ENCODE data around the gene FIGLA.
"Not testable (repeated sequence)": the region's sequence is repeated elsewhere in the genome, so short reads cannot be mapped to it uniquely, and the experiment has no call there.

The FIGLA gene

DNA sequence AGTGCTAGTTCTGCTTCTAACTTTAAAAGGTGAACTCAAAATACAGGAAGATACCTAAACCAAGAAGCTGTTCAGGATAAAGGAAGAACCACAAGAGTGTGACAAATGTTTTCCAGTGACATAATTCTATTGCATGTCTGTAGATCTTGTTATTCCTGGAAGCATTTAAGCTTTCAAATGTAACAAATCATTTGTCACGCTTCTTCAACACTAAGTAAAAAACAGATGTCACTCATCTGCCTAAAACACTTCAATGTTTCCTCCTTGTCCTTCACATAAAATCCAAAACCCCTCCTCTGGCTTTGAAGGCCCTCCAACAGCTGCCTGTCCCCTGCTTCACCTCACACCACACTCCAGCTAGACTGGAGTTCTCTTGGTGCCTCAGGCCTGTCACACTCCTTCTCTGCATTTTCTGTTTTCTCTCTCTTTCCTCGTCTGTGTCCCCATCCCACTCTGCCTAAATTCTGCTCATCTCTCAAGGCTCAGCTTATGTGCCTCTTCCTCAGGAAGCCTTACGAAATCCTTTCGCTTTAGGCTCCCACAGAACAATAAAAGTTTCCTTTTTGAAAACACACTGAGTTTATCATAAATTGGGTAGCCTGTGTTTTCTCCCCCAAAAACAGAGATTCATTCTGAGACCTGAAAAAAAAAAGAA lies 36.4 kb upstream of the FIGLA start:
- no peak for DNase-seq (ENCODE audit: insufficient read length, low spot score)
- FAIRE-seq, result no peak
- TF ChIP-seq POLR2A (IDR thresholded peaks at IDR 0.05; ENCODE audit: low read depth, low read length), result no peak

DNA sequence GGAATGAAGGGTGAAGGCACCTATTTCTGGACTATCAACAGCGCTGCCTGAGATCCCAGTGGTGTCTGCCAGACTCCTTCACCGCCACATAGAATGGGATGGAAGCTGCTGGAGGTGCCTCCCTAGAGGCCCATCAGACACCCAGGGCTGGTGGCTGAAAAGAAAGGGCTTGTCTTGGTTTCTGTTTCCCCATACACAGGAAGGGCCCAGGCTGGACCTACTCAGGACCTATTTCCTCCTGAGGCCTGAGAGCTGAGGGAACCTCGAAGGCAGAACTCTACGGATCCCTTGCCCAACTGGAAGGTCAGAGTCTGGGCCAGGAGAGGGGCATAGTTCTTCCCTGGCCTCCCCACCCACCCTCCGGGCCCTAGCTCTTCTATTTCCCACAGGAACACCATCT lies 32.8 kb upstream of the FIGLA start:
- no peak for FAIRE-seq
- no peak for TF ChIP-seq POLR2A (IDR thresholded peaks at IDR 0.05; ENCODE audit: low read depth, low read length)

DNA sequence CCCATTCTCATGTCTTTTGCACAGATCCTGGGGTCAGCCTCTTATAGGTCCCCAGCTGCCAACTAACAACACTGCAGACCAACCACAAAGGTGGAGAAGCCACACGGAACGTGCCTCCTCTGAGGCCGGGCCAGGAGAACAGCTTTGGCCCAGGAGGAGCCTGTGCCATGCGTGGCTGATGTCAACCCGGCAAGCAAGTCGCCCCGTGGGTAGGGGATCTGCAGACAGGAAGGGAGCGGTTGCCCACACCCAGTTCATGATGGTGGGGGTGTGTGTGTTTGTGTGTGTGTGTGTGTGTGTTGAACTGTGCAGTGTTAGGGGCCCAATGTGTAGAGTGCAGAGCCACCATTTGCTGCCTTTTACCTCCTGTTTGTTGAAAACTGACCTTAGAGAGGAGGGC lies 32.4 kb upstream of the FIGLA start:
- TF ChIP-seq POLR2A (IDR thresholded peaks at IDR 0.05; ENCODE audit: low read depth, low read length), result no peak
- no peak for DNase-seq (ENCODE audit: insufficient read length, low spot score)
- no peak for FAIRE-seq

More for the DNA sequence above, 32.8 kb upstream of the FIGLA start:
- DNase-seq (ENCODE audit: insufficient read length, low spot score), result no peak

DNA sequence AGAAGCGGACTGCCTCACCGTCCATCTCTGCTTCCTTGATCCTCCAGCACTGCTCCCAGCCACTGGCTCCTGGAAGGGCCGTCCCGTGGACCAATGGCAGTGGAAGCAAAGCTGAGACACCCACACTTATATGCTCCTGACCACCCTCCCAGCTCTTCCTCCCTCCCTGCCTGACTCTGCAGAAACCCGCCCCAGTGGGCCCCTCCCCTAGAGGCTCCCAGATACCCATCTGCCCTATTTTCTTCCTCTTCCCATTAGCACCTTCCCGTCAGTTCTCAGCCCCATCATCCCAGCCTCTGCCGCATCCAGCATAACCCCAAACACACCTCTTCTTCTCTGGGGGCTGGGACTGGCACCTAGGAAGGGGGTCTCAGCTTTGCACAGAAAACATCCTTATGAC lies 30.1 kb upstream of the FIGLA start, which contains the start of gene CLEC4F:
Gene CLEC4F, minus strand, starts transcription at position 101 of the 400 bp plus-strand sequence. Its CDS starts 76 bp downstream, at position 25.
- DNase-seq (ENCODE audit: insufficient read length, low spot score) (no peak), FAIRE-seq (no peak)
- TF ChIP-seq POLR2A (IDR thresholded peaks at IDR 0.05; ENCODE audit: low read depth, low read length), result no peak

DNA sequence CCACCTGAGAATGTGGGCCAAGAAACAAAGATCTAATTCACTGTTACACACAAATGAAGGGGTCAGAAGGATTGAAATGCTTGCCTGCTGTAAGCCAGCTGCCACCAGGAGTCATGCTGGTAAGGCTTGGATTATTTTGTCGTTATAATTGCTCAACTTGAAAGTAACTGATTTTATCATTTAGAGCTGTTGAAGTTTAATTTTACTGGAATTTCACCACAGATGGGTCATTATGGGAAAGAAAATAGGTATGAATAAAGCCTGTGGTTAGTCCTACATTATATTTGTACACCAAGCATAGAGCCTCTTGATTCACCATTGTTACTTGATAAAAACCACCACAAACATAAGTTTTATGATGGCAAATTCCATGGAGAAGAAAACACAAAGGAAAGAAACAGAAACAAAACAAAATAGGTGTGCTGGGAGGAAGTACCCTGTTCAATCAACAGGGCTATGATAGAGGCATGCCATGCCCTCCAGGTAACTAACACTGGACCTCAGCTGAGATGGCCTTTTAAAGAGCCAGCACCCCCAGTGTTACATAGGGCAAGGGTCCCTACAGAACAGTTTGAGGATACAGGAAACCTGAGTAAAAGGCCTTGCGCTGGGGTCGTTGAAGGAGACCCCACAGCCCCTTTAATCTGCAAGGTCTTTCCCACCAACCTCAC lies 27.0 kb upstream of the FIGLA start:
- no peak for FAIRE-seq
- no peak for DNase-seq (ENCODE audit: insufficient read length, low spot score)
- no peak for TF ChIP-seq POLR2A (IDR thresholded peaks at IDR 0.05; ENCODE audit: low read depth, low read length)

DNA sequence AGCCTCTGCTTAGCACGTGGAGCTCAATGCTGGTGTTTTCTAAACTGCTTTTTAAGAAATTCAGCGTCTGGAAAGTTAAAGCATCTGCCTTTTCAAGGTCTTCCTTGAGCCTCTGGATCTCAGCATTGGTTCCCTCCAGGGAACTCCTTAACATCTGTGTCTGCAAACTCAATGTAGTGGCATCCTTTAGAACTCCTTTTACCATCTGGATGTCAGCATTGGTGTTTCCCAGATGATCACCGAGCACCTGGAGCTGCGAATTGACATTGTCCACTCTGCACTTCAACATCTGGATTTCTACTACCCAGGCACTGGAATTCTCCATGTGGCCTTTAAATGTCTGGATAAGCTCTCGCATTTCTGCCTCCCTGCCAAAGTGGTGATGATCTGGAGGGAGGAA lies 26.3 kb upstream of the FIGLA start:
- FAIRE-seq (no peak), DNase-seq (ENCODE audit: insufficient read length, low spot score) (no peak)
- no peak for TF ChIP-seq POLR2A (IDR thresholded peaks at IDR 0.05; ENCODE audit: low read depth, low read length)

DNA sequence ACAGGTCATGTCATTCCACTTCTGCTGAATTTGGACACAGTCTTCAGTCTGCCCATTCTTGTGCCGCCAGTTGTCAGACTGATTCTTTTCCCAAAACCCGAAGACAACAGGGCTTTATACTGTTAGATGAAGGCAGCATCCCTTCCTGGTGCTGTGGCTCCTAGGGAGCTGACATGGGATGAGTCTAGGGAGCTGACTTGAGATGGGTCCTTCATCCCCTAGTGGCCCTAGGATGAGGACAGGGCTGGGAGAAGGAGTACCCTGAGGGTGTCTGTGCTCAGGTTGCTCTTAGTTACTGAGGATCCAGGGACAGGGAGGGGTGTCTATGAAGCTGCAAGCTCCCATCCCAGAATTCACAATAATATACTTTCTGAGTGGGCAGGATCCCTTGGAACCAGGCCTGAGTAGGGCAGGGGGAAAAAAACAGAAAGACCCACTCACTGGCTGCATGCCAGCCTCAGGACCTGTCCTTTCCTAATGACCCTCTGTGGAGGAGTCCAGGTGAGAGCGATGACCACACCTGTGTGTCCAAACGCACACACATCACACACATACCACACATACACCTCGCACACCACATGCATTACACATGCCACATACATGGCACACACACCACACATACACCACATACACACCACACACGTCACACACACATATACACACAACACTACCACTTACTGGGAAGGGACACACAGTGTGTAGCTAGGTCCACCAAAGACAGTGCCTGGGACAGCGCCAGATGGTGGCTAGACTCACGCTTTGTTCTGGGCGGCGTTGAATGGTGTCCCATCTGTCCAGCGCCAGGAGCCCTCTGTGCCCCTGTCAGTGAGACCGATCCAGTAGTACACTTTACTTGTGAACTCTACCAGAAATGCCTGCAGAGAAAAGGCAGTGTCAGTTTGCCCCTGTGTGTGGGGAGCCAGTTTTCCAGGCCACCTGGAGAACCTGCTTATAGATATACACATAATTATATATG lies 18.8 kb upstream of the FIGLA start:
- FAIRE-seq (no peak), DNase-seq (ENCODE audit: insufficient read length, low spot score) (no peak)
- no peak for TF ChIP-seq POLR2A (IDR thresholded peaks at IDR 0.05; ENCODE audit: low read depth, low read length)

DNA sequence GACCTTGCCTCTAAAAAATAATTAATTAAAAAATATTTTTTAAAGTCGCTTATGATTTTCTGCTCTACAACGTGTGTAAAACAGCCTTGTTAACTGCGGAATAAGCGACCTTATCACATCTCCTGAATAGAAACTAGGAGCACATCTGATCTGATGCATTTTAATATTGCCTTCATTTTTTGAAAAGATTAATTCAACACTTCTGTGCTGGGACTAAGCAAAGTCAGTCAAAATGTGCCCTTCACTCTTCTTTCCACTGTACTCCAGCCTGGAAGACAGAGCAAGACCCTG lies 17.3 kb upstream of the FIGLA start:
- no peak for DNase-seq (ENCODE audit: insufficient read length, low spot score)

DNA sequence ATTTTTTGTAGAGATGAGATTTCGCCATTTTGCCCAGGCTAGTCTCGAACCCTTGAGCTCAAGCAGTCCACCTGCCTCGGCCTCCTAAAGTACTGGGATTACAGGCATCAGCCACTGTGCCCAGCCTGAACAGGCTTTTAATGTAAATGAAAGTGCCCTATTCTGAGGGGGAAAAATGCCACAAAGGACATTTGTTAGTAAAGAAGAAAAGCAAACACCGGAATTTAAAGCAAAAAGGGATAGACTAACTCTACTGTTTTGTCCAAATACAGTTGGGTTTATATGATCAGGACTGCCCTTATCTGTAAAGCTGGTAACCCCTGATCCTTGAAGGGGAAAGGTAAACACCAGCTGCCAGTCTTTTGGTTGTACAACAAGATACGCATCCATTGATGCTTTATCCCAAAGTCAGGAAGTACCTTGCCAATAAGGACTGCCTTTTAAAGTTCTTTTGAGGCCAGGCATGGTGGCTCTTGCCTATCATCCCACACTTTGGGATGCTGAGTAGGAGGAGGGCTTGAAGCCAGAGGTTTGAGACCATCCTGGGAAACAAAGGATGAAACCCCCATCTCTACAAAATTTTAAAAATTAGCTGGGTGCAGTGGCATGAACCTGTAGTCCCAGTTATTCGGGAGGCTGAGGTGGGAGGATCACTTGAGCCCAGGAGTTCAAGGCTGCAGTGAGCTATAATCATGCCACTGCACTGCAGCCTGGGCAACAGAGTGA lies 16.8 kb upstream of the FIGLA start:
- no peak for DNase-seq (ENCODE audit: insufficient read length, low spot score)
- TF ChIP-seq POLR2A (IDR thresholded peaks at IDR 0.05; ENCODE audit: low read depth, low read length), result no peak
- no peak for FAIRE-seq

More for the DNA sequence above, 17.3 kb upstream of the FIGLA start:
- FAIRE-seq, result no peak
- TF ChIP-seq POLR2A (IDR thresholded peaks at IDR 0.05; ENCODE audit: low read depth, low read length), result no peak

DNA sequence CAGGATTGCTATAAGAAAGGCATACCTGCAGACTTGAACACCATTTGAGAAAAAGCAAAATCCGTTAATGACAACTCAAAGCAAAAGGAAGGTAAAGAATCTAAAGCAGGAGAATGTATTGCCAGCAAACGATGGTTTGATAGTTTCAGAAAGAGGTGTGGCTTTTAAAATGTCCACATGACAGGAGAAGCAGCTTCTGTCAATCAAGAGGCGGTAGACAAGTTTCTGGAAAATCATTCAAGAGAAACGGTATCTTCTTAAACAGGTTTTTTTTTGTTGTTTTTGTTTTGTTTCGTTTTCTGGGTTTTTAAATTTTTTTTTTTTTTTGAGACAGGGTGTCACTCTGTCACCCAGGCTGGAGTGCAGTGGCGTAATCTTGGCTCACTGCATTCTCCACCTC lies 16.2 kb upstream of the FIGLA start:
- DNase-seq (ENCODE audit: insufficient read length, low spot score) (no peak), FAIRE-seq (no peak)

DNA sequence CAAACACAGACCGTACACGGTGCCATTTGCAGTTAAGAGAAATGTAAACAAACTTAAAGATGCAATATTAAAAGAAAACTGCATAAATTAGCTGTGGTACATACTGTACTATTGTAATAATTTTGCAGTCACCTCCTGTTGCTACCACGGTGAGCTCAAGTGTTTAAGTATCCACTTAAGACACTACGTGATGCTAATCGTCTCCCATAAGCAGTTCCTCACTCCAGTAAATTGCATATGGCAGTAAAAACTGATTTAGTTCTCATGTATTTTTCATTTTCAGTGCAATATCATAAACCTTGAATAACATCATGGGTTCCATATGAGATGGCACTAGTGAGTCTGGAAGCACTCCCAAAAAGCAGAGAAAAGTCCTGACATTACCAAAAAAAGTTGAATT lies 15.6 kb upstream of the FIGLA start:
- FAIRE-seq (no peak), DNase-seq (ENCODE audit: insufficient read length, low spot score) (no peak)
- no peak for TF ChIP-seq POLR2A (IDR thresholded peaks at IDR 0.05; ENCODE audit: low read depth, low read length)

More for the DNA sequence above, 16.2 kb upstream of the FIGLA start:
- TF ChIP-seq POLR2A (IDR thresholded peaks at IDR 0.05; ENCODE audit: low read depth, low read length), result no peak

DNA sequence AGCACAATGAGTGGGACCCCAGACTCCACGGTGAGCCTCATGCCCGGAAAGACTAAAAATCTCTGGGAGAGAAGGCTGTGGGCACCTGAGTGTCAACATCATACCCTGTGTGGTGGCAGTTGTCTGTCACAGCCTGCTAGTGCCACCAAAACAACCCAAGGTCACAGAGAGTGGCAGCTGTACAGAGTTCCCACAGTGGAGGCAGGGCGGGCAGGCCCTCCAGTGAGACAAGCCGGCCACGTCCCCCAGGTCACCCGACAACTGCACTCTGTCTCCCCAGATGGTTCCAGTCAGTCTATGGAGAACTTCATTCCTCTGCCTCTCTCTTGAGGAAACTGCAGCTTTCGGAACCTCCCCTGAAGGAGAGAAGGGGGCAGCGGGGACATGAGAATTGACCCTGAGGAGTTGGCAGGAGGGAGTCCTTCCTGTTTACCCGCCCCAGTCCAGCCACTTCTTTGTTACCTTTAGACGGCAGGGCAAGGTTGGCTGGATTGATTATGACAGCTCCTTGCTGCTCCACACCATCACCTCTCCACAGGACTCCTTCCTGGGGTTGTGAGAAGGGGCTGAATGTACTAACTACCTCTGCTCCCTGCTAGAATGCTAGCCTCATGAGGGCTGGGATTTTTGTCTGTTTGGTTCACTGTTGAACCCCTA lies 11.3 kb upstream of the FIGLA start:
- DNase-seq (ENCODE audit: insufficient read length, low spot score), result no peak
- no peak for FAIRE-seq
- TF ChIP-seq POLR2A (IDR thresholded peaks at IDR 0.05; ENCODE audit: low read depth, low read length), result no peak

DNA sequence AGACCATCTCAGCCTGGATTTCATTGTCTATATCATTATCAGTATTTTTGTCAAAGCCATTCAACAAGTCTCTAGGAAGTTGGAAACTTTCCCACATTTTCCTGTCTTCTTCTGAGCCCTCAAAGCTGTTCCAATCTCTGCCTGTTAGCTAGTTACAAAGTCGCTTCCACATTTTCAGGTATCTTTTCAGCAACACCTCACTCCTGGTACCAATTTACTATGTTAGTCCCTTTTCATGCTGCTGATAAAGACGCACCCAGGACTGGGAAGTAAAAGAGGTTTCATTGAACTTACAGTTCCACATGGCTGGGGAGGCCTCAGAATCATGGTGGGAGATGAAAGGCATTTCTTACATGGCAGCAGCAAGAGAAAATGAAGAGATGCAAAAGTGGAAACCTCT lies 9.3 kb upstream of the FIGLA start:
- no peak for TF ChIP-seq POLR2A (IDR thresholded peaks at IDR 0.05; ENCODE audit: low read depth, low read length)
- no peak for FAIRE-seq
- DNase-seq (ENCODE audit: insufficient read length, low spot score), result no peak

DNA sequence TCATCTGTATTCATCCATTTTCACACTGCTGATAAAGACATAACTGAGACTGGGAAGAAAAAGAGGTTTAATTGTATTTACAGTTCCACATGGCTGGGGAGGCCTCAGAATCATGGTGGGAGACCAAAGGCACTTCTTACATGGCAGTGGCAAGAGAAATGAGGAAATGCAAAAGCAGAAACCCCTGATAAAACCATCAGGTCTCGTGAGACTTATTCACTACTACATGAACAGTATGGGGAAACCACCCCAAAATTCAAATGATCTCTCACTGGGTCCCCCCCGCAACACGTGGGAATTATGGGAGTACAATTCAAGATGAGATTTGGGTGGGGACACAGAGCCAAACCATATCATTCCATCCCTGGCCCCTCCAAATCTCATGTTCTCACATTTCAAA lies 7.6 kb upstream of the FIGLA start:
- not testable (repeated sequence) for DNase-seq (ENCODE audit: insufficient read length, low spot score); FAIRE-seq
